NCI-H524 (cell line): Measurements from ENCODE around the gene ARPP21.

Experiments
- DNase-seq, 2 experiments: peaks; one replicate each; lab custom pipeline; 2025; lab: John Stamatoyannopoulos, UW

Gene ARPP21

DNA sequence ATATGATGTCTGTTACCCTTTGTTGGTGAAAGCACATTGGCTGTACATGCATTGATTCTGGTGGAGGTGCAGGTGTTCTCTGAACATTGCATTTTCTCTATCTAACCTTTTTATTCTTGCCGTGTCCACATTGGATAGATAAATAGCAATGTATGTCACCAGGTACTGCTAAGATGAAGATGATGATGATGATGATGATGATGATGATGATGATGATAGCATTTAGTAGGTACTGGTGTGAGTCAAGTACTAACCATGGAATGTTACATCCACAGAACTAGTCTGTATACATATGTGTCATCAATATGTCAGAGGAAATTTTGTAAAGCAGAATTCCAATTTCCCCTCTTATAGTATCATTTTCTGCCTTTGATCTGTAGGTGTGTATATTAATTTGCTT is 36.3 kb downstream of the ARPP21 start:
- DNase-seq = no peak

- peak in 1 of 2 experiments; percentile 44 for DNase-seq
Observed at GRCh38 chr3:35677797-35678196, 38.5 kb downstream of the ARPP21 start.

GRCh38 chr3:35678643-35679161 is 39.4 kb downstream of the ARPP21 start:
- DNase-seq = peak; percentile 65 to 90

- peak; percentile 50 to 63 for DNase-seq
Observed at GRCh38 chr3:35679409-35680080, 40.2 kb downstream of the ARPP21 start.

- DNase-seq = peak in 1 of 2 experiments; percentile 1
Observed at GRCh38 chr3:35680866-35681650, 41.7 kb downstream of the ARPP21 start.

GRCh38 chr3:35685153-35685552 is 45.8 kb downstream of the ARPP21 start:
- no peak for DNase-seq

DNA sequence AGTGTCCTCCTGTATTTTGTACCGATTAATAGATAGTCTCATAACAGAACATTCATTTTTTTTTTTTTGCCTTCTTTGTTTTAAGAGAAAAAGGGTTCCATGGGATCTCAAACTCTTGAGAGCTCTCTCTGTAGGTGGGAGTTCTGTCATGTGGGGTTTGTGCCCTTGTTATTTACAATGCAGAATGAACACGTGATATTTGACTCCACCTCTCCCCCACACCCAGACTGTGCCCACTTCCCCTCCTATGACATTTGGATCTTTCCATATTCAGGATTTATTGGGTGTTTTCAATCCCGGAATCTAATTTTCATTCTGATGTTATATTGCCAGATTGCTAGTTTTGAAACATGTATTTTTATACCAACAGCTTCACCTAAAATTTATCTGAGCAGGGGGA is 49.5 kb downstream of the ARPP21 start:
- no peak for DNase-seq

GRCh38 chr3:35690271-35690670 is 50.9 kb downstream of the ARPP21 start:
- DNase-seq = no peak

- no peak for DNase-seq
Observed at GRCh38 chr3:35705904-35706303, 66.6 kb downstream of the ARPP21 start.

GRCh38 chr3:35707904-35708303 is 68.6 kb downstream of the ARPP21 start:
- DNase-seq = no peak

DNA sequence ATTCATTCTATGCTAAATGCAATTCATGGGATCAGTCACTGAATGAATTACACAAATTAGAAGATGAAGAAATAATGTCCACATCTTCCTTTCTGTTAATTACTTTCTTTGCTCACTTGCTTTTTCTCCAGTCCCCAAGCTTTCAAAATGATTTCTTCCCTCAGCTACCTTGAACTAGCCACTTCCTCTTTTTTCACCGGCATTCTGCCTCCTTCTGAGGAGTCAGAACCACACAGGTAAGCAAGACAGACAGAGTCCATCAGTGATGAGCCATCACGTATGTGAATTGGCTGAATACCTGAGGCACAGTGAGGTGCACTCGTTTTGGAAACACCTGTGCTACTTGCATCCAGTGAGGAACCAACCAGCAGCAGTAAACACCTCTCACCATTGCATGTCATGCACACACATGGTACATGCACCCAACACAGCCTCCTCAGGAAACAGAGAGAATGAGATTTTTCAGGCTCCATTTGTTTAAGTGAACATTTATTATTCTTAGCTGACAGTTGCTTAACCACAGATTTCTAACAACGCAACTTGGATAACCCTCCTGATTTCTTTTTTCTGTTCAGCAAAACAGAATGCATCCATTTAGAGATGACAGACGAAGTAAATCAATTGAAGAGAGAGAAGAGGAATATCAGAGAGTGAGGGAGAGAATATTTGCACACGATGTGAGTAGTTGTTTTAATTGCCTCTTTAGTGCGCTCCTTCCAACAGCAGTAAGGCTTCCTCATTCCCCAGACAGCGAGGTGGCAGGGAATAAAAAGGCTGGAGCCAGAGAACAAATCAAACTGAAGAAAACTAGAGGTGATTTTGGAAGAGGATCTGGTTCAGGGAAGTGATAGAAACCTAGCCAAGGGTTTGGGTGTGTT is 69.3 kb downstream of the ARPP21 start:
- DNase-seq = no peak

DNA sequence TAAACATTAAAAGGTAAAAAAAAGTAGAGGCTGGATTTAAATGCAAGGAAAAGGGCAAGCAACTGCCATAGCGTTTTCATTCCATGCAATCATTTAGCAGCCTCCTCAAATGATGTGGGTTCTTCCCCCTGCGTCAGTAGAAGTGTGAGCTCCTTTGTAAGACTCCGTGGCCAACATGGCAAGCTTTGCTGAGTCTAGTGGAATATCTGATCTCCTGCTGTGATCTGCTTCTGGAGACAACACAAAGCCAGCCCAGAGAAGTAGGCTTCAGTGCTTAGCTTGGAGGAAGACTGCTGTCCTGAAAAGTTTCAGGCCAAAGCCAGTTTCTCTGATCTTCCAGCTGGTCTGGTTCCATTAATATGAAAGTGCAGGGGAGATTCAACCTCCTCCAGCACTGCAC is 70.4 kb downstream of the ARPP21 start:
- no peak for DNase-seq

- DNase-seq = peak in 1 of 2 experiments; percentile 24
Observed at GRCh38 chr3:35710554-35710953, 71.2 kb downstream of the ARPP21 start.

GRCh38 chr3:35718921-35719320 is 79.6 kb downstream of the ARPP21 start:
- DNase-seq = no peak

GRCh38 chr3:35721628-35722027 is 82.3 kb downstream of the ARPP21 start:
- peak in 1 of 2 experiments; percentile 28 for DNase-seq

- no peak for DNase-seq
Observed at GRCh38 chr3:35722902-35723301, 83.6 kb downstream of the ARPP21 start.

DNA sequence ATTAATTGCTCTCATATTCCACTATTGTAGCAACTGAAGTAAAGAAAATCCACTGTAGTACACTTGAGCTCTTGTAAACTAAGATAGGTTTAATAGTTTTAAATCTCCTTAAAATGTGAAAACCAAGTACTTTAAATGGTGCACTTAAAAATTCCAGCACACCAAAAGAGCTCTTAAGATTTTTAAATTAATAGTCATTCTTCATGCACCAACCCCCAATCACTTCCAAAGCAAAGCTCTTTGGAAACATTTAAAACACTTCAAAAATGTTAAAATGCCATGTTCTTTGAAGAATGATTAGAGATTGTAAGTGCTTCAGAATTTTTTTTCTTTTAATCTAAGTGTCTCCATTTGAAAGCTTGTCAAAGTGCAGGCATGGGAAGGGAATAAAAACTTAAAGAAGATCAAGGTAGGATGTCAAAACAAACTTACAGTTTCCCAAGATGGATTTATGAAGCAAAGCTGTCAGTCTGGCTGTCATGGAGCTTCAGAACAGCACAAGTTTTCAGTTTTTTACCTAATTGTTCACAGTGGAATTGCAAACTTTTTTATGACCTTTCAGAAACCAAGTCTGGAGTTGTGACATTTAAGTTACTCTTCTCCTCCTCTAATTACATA is 84.3 kb downstream of the ARPP21 start:
- peak in 1 of 2 experiments; percentile 27 for DNase-seq

- DNase-seq = peak; percentile 83 to 93
Observed at GRCh38 chr3:35724106-35724505, 84.8 kb downstream of the ARPP21 start.

DNA sequence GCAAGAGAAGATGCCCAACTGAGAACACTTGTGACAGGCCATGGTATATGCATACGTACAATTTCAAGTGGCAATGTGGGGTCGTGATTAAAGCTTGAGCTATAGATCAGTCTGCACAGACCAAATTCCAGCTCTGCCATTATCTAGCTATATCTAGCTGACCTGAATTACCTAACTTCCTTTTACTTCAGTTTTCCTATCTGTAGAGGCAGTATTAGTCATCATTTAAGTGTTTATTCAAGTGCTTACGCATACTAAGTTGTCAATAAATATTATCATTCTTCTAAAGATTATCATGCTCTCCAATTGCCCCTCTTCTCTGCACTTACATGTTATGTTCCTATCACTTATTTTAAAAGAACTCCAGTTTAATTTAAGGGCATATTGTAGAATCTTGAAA is 87.9 kb downstream of the ARPP21 start:
- DNase-seq = no peak

- no peak for DNase-seq
Observed at GRCh38 chr3:35733341-35733740, 94.0 kb downstream of the ARPP21 start.

DNA sequence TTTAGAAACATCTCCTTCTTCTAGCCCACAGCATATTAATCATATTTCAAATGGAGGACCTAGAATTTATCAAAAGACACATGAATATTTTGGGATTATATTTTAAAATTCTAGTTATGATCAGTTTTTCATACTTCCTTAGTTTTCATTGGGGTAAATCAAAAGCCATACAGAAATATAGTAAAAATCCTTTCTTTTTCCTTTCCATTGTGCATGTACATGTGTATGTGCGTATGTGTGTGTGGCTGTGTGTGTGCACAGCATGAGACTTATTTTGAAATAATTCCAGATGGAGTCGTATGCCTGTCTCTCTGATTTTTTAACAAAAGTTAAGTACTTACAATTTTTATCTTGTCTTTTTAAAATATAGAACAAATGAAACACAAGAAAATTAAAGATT is 94.5 kb downstream of the ARPP21 start:
- no peak for DNase-seq

GRCh38 chr3:35737080-35737479 is 97.8 kb downstream of the ARPP21 start:
- DNase-seq = no peak
